Endothelial cell of umbilical vein (primary cell): ENCODE data around the gene SORCS2. TPM values are rescaled to one million over a fixed set of nuclear protein-coding genes. Genes with fewer than 3 reads are reported as not detected.

Source experiments
- BruUV-seq: library from RNA; stranded (reverse); fragments of 400-500 nt; replicated peaks from 2 replicates; lab custom pipeline; 2021; lab: Mats Ljungman, UMichigan
- CTCF ChIA-PET: fragments of 300-600, 350-600 bp; sonication (Branson Sonifier 250); formaldehyde crosslinking; loops from one replicate; lab custom pipeline; 2021; ENCODE audit warnings: antibody characterized with exemption, inconsistent platforms; lab: Charles Lee
- POLR2A ChIA-PET: fragments of 300-600, 350-600 bp; sonication (Branson Sonifier 250); formaldehyde crosslinking; loops from one replicate; lab custom pipeline; 2021; ENCODE audit warnings: antibody characterized with exemption, inconsistent platforms; lab: Charles Lee
- DNase-seq: peaks from one replicate; pipeline ENCODE4 v3.0.0-alpha.2; 2011; ENCODE audit warnings: low read depth, low spot score
- FAIRE-seq: peaks from 2 replicates; lab custom pipeline; 2011; peaks lifted over from hg19 to GRCh38; lab: Jason Lieb, UNC
- H2AFZ ChIP-seq: 2 replicates; pipeline ENCODE4 v1.6.0; 2012; ENCODE audit warnings: low read depth, low read length, control low read depth, inconsistent platforms
- H3K27ac ChIP-seq: 2 replicates; pipeline ENCODE4 v1.5.1; 2011; ENCODE audit warnings: low read depth, mild to moderate bottlenecking, control low read depth, low read length, moderate library complexity; ENCODE audit not compliant: insufficient read depth
- H3K27me3 ChIP-seq, 2 experiments: 2 replicates each; pipeline versions ENCODE4 v1.6.0 to v1.6.1; 2011; ENCODE audit warnings: low read length in 2 of 2, mixed read lengths in 1 of 2; ENCODE audit not compliant: control insufficient read depth in 2 of 2, insufficient read depth in 2 of 2
- H3K36me3 ChIP-seq, 2 experiments: 2 replicates in 1 of 2; 3 replicates in 1 of 2; pipeline ENCODE4 v1.5.1; 2011; ENCODE audit warnings: low read length in 2 of 2, mild to moderate bottlenecking in 1 of 2, moderate library complexity in 1 of 2; ENCODE audit not compliant: control insufficient read depth in 2 of 2, insufficient read depth in 2 of 2; ENCODE audit errors: extremely low read depth in 1 of 2
- H3K4me1 ChIP-seq: 3 replicates; pipeline ENCODE4 v1.5.1; 2011; ENCODE audit warnings: mild to moderate bottlenecking, low read length; ENCODE audit not compliant: control insufficient read depth, insufficient read depth; ENCODE audit errors: extremely low read depth
- H3K4me2 ChIP-seq: 2 replicates; pipeline ENCODE4 v1.6.1; 2011; ENCODE audit warnings: low read length, control low read depth, mixed read lengths; ENCODE audit not compliant: insufficient read depth
- H3K4me3 ChIP-seq, 3 experiments: fragments of 200-600 bp in 1 of 3; sonication (generic), shearing (Covaris generic) in 1 of 3; replicated peaks in 1 of 3; 2 replicates each; pipeline ENCODE4 v1.5.1; 2011 to 2016; ENCODE audit warnings: control low read depth in 3 of 3, low read length in 3 of 3, mild to moderate bottlenecking in 2 of 3, inconsistent platforms in 1 of 3, low read depth in 1 of 3, moderate library complexity in 1 of 3; ENCODE audit not compliant: insufficient read depth in 1 of 3
- H3K79me2 ChIP-seq: 2 replicates; pipeline ENCODE4 v1.6.0; 2012; ENCODE audit warnings: low read length, inconsistent platforms; ENCODE audit not compliant: control insufficient read depth, insufficient read depth
- H3K9ac ChIP-seq: replicated peaks from 2 replicates; pipeline ENCODE3; 2011; ENCODE audit warnings: low read length, control low read depth; ENCODE audit not compliant: insufficient read depth; ENCODE audit errors: extremely low read depth
- H3K9me1 ChIP-seq: replicated peaks from 3 replicates; pipeline ENCODE4 v1.6.0; 2011; ENCODE audit warnings: mild to moderate bottlenecking, low read length; ENCODE audit not compliant: control insufficient read depth, insufficient read depth; ENCODE audit errors: extremely low read depth
- H3K9me3 ChIP-seq: replicated peaks from 2 replicates; pipeline ENCODE4 v1.5.1; 2012; ENCODE audit warnings: low read length, inconsistent platforms; ENCODE audit not compliant: control insufficient read depth, insufficient read depth
- H4K20me1 ChIP-seq: replicated peaks from 2 replicates; pipeline ENCODE3; 2011; ENCODE audit warnings: mild to moderate bottlenecking, low read length; ENCODE audit not compliant: control insufficient read depth, insufficient read depth; ENCODE audit errors: extremely low read depth
- CTCF ChIP-seq, 2 donors: IDR thresholded peaks; 1 replicate in 1 of 2; 2 replicates in 1 of 2; pipeline ENCODE4 v1.5.1; 2011; ENCODE audit warnings: low read length in 2 of 2, mild to moderate bottlenecking in 2 of 2, moderate library complexity in 2 of 2, control low read depth in 1 of 2, inconsistent platforms in 1 of 2, low read depth in 1 of 2; ENCODE audit not compliant: insufficient read depth in 1 of 2; ENCODE audit errors: extremely low read depth in 1 of 2
- FOS ChIP-seq: IDR thresholded peaks from 2 replicates; pipeline ENCODE4 v1.6.1; 2011; ENCODE audit warnings: mild to moderate bottlenecking, low read length, moderate library complexity, borderline replicate concordance; ENCODE audit not compliant: insufficient read depth
- JUN ChIP-seq: IDR thresholded peaks from 2 replicates; pipeline ENCODE4 v1.6.1; 2011; ENCODE audit warnings: borderline replicate concordance, low read depth; ENCODE audit not compliant: insufficient read length, insufficient read depth
- MYC ChIP-seq: IDR thresholded peaks from one replicate; pipeline ENCODE4 v1.6.1; 2011; ENCODE audit warnings: mild to moderate bottlenecking, low read depth, low read length
- POLR2A ChIP-seq: IDR thresholded peaks from 2 replicates; pipeline ENCODE4 v1.6.1; 2012; ENCODE audit warnings: low read depth, mild to moderate bottlenecking, control low read depth, low read length
- dilution Hi-C: fragments of 300-500 bp; cut with MboI; formaldehyde crosslinking; loops from one replicate; pipeline ENCODE4 v1.15.0; 2019; ENCODE audit warnings: low sequenced_read_pairs; ENCODE audit not compliant: extremely low pct_ligation_motif_present
- intact Hi-C: fragments of 100-400 bp; cut with micrococcal nuclease; formaldehyde crosslinking; loops from one replicate; pipeline ENCODE4 v1.10.0; 2022
- polyA plus RNA-seq, 4 experiments: library from polyadenylated mRNA; depleted of rRNA in 3 of 4; stranded (reverse) in 3 of 4; unstranded in 1 of 4; fragments of >200 nt; gene quantifications; 2 replicates each; pipeline versions ENCODE4 v1.2.1 to v1.2.3, GENCODE V29; 2011 to 2012; ENCODE audit warnings: missing spikeins in 1 of 4
- total RNA-seq: library from RNA; stranded (reverse); gene quantifications from 2 replicates; pipeline ENCODE4 v1.2.3, GENCODE V29; 2021
- TF ChIP-seq, protein P1 (sequence below): IDR thresholded peaks from 2 replicates; pipeline ENCODE4 v1.6.1; 2011; ENCODE audit not compliant: insufficient read depth, insufficient read length

SORCS2 gene
- total and polyA plus RNA-seq, 2 donors (not counting 3 experiments of a cell fraction or from before 2014, with no cell fraction given): not detected

DNA sequence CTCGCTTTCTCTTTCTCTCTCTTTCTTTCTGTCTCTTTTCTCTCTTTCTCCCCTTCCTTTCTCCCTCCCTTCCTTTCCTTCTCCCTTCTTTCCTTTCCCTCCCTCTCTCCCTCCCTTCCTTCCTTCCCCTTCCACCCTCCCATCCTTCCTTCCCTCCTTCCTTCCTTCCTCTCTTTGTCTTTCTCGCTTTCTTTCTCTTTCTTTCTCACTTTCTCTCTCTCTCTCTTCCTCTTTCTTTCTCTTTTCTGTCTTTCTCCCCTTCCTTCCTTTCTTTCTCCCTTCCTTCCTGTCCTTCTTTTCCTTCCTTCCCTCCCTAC, 2.1 kb upstream of the SORCS2 start:
- CTCF ChIA-PET: interaction anchor here (1.7 kb wide), 1 partner anchor 146 kb away, joined by 7 read pairs; no protein-coding TSS in a partner anchor
- intact Hi-C loops (loop anchor here (5.0 kb wide), 1 partner anchor 612 kb away; no protein-coding TSS in a partner anchor), dilution Hi-C loops (no loop called here)
- Histone ChIP-seq H3K4me3 (no peak overlapping the region), H3K79me2 (no peaks in the 10 kb centered on the region), H3K4me1 (no peaks in the 10 kb centered on the region), H3K9me1 (no peaks in the 10 kb centered on the region), H3K27me3 (peaks cover 27 to 31% of the 10 kb centered on the region in 2 experiments), H3K4me2 (no peak overlapping the region), H3K9ac (no peak overlapping the region), H3K9me3 (no peaks in the 10 kb centered on the region), H4K20me1 (no peaks in the 10 kb centered on the region), H3K27ac (no peak overlapping the region), H2AFZ (no peak overlapping the region), H3K36me3 (no peaks in the 10 kb centered on the region)
- POLR2A ChIA-PET: no interaction called here
- TF ChIP-seq CTCF (IDR thresholded peaks at IDR 0.05; ENCODE audit: extremely low read depth in 1 of 2, insufficient read depth in 1 of 2, low read depth in 1 of 2, low read length in 2 of 2): no peak
- TF ChIP-seq, protein P1, sequence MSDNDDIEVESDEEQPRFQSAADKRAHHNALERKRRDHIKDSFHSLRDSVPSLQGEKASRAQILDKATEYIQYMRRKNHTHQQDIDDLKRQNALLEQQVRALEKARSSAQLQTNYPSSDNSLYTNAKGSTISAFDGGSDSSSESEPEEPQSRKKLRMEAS: no peak
- no peak for TF ChIP-seq MYC
- no peak for TF ChIP-seq FOS
- TF ChIP-seq POLR2A: no peak
- no peak for TF ChIP-seq JUN
- DNase-seq (no peak), FAIRE-seq (no peak)
- no TSS peak for BruUV-seq
